Lower leg skin (tissue), 3 donors: Measurements from ENCODE around the gene SLC35A1.

Source experiments
- CTCF ChIP-seq, 3 donors: fragments of 450-650 bp; IDR thresholded peaks; one replicate each; pipeline ENCODE4 v1.5.1; 2016; ENCODE audit warnings: antibody characterized with exemption in 3 of 3, mild to moderate bottlenecking in 3 of 3, moderate library complexity in 2 of 3
- POLR2A ChIP-seq, 2 donors: fragments of 450-650 bp; IDR thresholded peaks; one replicate each; pipeline ENCODE4 v1.6.1; 2016 to 2017; ENCODE audit warnings: antibody characterized with exemption in 2 of 2, mild to moderate bottlenecking in 1 of 2, moderate library complexity in 1 of 2

GRCh38 chr6:87541041-87541440, 68.3 kb downstream of the SLC35A1 start:
- TF ChIP-seq POLR2A (IDR thresholded peaks at IDR 0.05) (no peak), CTCF (IDR thresholded peaks at IDR 0.05) (no peak)
